ENCODE results near the gene ZNF44.

DNA sequence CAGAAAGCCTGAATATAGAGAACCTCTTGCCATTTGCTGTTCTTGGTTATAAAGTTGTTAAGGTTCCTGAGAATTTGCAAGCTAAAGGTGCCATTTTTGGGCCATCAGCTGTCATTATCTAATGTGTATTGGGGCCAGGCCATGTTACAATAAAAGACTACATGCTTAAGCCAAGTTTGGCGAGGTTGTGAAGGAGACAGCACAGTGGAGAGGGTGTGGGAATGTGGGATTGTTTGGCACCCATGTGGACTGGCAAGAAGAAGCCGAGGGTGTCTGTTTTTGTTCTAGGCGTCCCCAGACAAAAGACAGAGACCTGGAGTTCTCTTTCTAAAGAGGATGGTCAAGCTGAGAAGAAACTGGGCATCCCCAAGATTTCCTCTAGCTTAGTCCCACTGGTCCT, 64.7 kb downstream of the ZNF44 start:
- no peak for TF ChIP-seq EP300 (IDR thresholded peaks at IDR 0.05)
- TF ChIP-seq, protein P1, sequence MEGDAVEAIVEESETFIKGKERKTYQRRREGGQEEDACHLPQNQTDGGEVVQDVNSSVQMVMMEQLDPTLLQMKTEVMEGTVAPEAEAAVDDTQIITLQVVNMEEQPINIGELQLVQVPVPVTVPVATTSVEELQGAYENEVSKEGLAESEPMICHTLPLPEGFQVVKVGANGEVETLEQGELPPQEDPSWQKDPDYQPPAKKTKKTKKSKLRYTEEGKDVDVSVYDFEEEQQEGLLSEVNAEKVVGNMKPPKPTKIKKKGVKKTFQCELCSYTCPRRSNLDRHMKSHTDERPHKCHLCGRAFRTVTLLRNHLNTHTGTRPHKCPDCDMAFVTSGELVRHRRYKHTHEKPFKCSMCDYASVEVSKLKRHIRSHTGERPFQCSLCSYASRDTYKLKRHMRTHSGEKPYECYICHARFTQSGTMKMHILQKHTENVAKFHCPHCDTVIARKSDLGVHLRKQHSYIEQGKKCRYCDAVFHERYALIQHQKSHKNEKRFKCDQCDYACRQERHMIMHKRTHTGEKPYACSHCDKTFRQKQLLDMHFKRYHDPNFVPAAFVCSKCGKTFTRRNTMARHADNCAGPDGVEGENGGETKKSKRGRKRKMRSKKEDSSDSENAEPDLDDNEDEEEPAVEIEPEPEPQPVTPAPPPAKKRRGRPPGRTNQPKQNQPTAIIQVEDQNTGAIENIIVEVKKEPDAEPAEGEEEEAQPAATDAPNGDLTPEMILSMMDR (IDR thresholded peaks at IDR 0.05): no peak
- TF ChIP-seq POLR2A (IDR thresholded peaks at IDR 0.05; ENCODE audit: low read depth): no peak
